ENCODE results near the gene P4HA1.
"Not testable (repeated sequence)": the region's sequence is repeated elsewhere in the genome, so short reads cannot be mapped to it uniquely, and the experiment has no call there.

Gene P4HA1

DNA sequence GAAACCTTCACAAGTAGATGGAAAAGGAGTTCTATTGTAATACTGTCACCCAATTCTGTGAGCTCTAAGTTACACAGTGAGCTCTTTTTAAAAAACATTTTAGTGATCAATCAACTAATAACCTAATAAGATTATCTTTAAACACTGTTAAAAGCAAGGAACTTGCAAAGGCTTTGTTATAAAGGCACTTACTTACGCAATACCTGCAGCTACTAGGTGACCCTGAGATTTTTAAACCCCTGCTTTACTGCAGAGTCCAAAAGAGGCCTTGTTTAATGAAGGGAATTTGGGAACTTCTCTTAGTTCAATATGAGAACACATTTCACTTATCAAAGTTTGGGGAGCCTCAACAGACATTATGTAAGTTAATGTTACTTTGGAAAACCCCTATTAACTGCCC lies 53.3 kb downstream of the P4HA1 start:
- no peak for DNase-seq (ENCODE audit: low read depth)

GRCh38 chr10:73042130-73042529 lies 54.5 kb downstream of the P4HA1 start:
- no peak for DNase-seq (ENCODE audit: low read depth)

GRCh38 chr10:73039635-73040034 lies 57.0 kb downstream of the P4HA1 start:
- DNase-seq (ENCODE audit: low read depth), result no peak

DNA sequence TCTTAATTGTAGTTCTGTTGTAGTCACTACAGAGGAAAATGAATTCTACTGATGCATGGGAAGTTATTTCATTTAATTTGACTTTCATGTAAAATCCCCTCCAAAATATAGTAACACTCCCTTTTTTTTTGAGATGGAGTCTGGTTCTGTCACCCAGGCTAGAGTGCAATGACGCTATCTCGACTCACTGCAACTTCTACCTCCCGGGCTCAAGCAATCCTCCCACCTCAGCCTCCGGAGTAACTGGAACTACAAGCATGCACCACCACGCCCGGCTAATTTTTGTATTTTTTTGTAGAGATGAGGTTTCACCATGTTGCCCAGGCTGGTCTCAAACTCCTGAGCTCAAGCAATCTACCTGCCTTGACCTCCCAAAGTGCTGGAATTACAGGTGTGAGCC lies 60.4 kb downstream of the P4HA1 start:
- DNase-seq (ENCODE audit: low read depth), result not testable (repeated sequence)

DNA sequence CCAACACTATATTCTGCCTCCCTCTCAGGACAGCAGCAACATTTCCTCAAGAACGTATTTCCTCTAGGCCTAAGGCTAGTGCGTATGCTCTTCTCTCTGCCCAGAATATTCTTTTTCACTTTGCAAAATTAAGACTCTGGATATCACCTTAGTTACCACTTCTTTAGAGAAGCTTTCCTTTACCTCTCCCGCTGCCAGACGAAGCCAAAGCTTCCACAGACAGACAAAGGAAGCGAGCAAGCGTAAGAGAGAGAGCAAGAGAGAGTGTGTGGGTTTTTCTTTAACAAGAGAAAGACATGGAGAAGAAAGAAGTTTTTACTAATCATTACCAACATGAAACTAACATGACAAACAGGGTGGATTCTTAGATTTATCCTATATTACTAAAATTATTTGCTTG lies 64.1 kb downstream of the P4HA1 start:
- no peak for DNase-seq (ENCODE audit: low read depth)

- not testable (repeated sequence) for DNase-seq (ENCODE audit: low read depth)
Observed at GRCh38 chr10:73026623-73027022, 70.0 kb downstream of the P4HA1 start.

- not testable (repeated sequence) for DNase-seq (ENCODE audit: low read depth)
Observed at GRCh38 chr10:73023455-73024070, 73.1 kb downstream of the P4HA1 start.

- not testable (repeated sequence) for DNase-seq (ENCODE audit: low read depth)
Observed at GRCh38 chr10:73022961-73023360, 73.7 kb downstream of the P4HA1 start.

DNA sequence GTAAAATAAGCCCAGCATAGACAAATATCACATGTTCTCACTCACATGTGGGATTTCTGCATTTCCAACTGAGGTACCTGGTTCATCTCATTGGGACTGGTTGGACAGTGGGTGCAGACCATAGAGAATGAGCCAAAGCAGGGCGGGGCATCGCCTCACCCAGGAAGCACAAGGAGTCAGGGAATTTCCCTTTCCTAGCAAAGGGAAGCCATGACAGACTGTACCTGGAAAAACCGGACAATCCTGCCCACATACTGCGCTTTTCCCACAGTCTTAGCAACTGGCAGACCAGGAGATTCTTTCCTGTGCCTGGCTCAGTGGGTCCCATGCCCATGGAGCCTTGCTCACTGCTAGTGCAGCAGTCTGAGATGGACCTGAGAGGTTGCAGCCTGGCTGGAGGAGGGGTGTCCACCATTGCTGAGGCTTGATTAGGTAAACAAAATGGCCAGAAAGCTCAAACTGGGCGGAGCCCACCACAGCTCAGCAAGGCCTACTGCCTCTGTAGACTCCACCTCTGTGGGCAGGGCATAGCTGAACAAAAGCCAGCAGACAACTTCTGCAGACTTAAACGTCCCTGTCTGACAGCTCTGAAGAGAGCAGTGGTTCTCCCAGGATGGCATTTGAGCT lies 75.0 kb downstream of the P4HA1 start:
- not testable (repeated sequence) for DNase-seq (ENCODE audit: low read depth)

DNA sequence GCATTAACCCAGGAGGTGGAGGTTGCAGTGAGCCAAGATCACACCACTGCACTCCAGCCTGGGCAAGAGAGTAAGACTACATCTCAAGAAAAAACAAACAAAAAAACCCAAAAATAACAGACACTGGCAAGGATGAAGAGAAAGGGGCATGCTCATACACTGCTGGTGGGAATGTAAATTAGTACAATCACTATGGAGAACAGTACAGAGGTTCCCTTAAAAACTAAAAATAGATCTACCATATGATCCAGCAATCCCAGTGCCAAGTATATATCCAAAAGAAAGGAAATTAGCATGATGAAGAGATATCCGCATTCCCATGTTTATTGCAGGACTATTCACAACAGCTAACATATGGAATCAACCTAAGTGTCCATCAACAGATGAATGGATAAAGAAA lies 75.6 kb downstream of the P4HA1 start:
- no peak for DNase-seq (ENCODE audit: low read depth)

- DNase-seq (ENCODE audit: low read depth), result no peak
Observed at GRCh38 chr10:73019100-73019499, 77.6 kb downstream of the P4HA1 start.

DNA sequence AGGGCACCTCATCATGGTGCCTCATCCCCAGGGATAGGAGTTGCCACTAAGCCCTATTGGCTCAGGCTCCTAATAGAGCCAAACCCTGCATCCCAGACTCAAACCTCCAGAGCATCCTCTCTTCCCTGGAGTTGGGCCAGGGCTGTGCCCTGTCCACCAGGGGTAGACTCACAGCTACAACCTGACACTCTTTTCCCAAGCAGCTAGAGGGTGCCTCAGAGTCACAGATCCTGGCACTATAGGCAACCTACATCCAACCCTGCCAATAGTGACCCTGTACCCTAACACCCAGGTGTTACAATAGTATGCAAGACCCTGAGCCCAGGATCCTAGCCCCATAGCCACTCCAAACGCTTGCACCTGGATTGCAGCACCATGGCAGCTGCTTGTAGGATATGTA lies 78.0 kb downstream of the P4HA1 start:
- DNase-seq (ENCODE audit: low read depth), result no peak

DNA sequence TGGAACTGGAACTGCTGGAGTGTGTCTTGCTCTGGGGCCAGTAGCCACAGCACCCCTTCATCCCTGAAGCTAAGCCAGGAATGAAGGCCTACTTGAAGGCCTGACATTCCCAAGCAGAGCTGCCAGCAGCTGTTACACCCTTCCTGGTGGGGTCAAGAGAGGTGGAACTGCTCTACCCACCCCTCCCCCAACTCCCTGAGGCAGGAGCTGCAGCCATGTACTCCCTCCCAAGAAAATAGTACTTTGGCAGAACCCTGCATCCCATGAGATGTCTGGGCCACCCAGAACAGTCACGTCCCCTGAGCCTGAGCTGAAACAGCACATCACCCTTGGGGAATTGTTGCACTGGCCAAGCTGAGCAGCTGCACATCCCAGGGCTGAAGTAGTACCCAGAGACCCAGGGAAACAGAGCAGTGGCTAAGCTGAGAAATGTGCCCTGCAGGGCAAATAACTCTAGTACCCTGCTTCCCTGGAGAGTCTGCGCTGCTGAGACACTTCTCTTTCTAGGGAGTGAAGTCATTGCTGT lies 78.6 kb downstream of the P4HA1 start:
- no peak for DNase-seq (ENCODE audit: low read depth)

- no peak for DNase-seq (ENCODE audit: low read depth)
Observed at GRCh38 chr10:73015779-73016178, 80.9 kb downstream of the P4HA1 start.

DNA sequence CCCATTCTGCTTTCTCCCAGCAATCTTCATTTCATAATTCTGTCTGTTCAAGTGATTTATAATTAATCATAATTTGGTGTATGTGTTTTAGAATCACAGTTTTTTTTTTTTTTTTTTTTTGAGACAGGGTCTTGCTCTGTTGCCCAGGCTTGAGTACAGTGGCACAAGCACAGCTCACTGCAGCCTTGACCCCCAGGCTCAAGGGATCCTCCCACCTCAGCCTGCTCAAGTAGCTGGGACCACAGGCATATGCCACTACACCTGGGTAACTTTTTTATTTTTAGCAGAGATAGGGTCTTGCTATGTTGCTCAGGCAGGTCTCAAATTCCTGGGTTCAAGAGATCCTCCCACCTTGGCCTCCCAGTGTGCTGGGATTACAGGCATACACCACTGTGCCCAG lies 92.8 kb downstream of the P4HA1 start:
- DNase-seq (ENCODE audit: low read depth), result no peak

DNA sequence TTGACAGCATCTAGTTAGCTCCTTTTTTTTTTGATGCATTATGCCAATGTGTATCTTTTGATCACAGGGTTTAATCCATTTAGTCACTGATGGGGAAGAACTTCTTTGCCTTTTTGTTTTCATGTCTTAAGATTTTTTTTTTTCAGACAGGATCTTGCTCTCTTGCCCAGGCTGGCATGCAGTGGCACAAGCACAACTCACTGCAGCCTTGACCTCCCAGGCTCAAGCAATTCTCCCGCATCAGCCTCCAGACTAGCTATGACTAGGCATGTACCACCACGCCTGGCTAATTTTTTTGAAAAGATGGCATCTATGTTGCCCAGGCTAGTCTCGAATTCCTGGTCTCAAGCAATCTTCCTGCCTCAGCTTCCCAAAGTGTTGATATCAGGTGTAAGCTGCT lies 95.7 kb downstream of the P4HA1 start:
- DNase-seq (ENCODE audit: low read depth), result no peak

- DNase-seq (ENCODE audit: low read depth), result no peak
Observed at GRCh38 chr10:72997099-72997498, 99.6 kb downstream of the P4HA1 start.

DNA sequence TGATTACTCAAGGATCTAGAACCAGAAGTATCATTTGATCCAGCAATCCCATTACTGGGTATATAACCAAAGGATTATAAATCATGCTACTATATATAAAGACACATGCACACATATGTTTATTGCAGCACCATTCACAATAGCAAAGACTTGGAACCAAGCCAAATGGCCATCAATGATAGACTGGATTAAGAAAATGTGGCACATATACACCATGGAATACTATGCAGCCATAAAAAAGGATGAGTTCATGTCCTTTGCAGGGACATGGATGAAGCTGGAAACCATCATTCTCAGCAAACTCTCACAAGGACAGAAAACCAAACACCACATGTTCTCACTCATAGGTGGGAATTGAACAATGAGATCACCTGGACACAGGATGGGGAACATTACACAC lies 101.2 kb downstream of the P4HA1 start:
- not testable (repeated sequence) for DNase-seq (ENCODE audit: low read depth)

GRCh38 chr10:72989771-72990170 lies 106.9 kb downstream of the P4HA1 start:
- not testable (repeated sequence) for DNase-seq (ENCODE audit: low read depth)

DNA sequence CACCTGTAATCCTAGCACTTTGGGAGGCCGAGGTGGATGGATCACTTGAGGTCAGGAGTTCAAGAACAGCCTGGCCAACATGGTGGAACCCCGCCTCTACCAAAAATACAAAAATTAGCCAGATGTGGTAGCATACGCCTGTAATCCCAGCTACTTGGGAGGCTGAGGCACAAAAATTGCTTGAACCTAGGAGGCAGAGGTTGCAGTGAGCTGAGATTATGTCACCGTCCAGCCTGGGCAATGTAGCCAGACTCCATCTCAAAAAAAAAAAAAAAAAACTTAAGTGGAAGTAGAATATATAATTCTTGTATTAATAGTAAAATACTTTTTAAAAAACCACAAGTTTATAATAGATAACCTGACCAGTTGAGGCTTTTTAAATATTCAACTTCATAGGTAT lies 112.0 kb downstream of the P4HA1 start:
- not testable (repeated sequence) for DNase-seq (ENCODE audit: low read depth)

DNA sequence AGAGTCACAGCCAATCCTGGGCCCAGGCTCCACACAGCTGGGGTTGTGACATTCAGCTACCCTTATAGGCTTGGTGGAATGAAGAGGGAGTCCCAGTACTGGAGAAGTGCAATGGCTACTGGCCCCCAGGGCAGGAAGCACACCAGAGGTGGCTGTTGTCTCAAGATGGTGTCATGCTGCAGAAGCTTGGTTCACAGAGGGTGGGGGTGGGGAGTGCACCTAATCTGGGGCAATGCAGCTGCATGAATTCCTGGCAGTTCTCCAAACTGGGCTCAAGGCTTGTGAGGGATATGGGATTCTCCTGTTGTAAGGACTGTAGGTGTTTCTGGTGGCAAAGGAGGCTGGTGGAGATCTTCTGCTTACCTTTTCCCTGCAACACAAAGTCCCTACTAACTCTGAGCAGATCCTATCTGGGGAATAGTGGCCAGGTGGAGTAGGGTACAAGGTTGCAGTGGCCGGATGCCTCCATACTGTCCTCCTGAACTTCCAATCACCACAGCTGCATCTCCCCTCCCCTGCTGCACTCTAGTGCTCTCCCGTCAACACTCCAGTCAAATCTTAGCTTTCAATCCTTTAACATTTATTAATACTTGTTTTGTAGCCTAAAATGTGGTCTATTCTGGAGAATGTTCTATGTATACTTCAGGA lies 114.7 kb downstream of the P4HA1 start:
- DNase-seq (ENCODE audit: low read depth), result no peak

GRCh38 chr10:72981028-72981881 lies 115.4 kb downstream of the P4HA1 start:
- no peak for DNase-seq (ENCODE audit: low read depth)

Data from stimulated activated CD8-positive, alpha-beta memory T cell treated with anti-CD3 and anti-CD28 coated beads, Interleukin-12 subunit alpha, Interleukin-12 subunit beta, amount 100 ng/mL, for 1 hour (primary cell).